Pons (tissue), 1 donor: ENCODE results near the gene FABP7.

ENCODE experiments used
- DNase-seq: peaks from one replicate; pipeline ENCODE4 v3.0.0-alpha.2; 2016; ENCODE audit warnings: low spot score

Gene FABP7

GRCh38 chr6:122798099-122798641 is 18.7 kb downstream of the FABP7 start:
- DNase-seq = no peak

GRCh38 chr6:122799140-122799745 is 19.7 kb downstream of the FABP7 start:
- no peak for DNase-seq

- DNase-seq = no peak
Observed at GRCh38 chr6:122799916-122800686, 20.6 kb downstream of the FABP7 start.

GRCh38 chr6:122800906-122801305 is 21.4 kb downstream of the FABP7 start:
- DNase-seq = no peak

- DNase-seq = no peak
Observed at GRCh38 chr6:122801397-122801796, 21.9 kb downstream of the FABP7 start.

- no peak for DNase-seq
Observed at GRCh38 chr6:122803171-122803661, 23.7 kb downstream of the FABP7 start.

GRCh38 chr6:122804962-122805485 is 25.5 kb downstream of the FABP7 start:
- DNase-seq = no peak

GRCh38 chr6:122806291-122806690 is 26.8 kb downstream of the FABP7 start:
- DNase-seq = no peak

- DNase-seq = no peak
Observed at GRCh38 chr6:122808121-122808885, 28.8 kb downstream of the FABP7 start.

- DNase-seq = peak; percentile 45
Observed at GRCh38 chr6:122809001-122809400, 29.5 kb downstream of the FABP7 start.

- no peak for DNase-seq
Observed at GRCh38 chr6:122809691-122810090, 30.2 kb downstream of the FABP7 start.

GRCh38 chr6:122810189-122810588 is 30.7 kb downstream of the FABP7 start:
- no peak for DNase-seq

- no peak for DNase-seq
Observed at GRCh38 chr6:122817358-122817757, 37.8 kb downstream of the FABP7 start.

- DNase-seq = no peak
Observed at GRCh38 chr6:122817766-122818165, 38.2 kb downstream of the FABP7 start.

- DNase-seq = peak; percentile 97
Observed at GRCh38 chr6:122818866-122819265, 39.4 kb downstream of the FABP7 start.

- DNase-seq = no peak
Observed at GRCh38 chr6:122821095-122821494, 41.6 kb downstream of the FABP7 start.

GRCh38 chr6:122825163-122825562 is 45.6 kb downstream of the FABP7 start:
- DNase-seq = no peak

GRCh38 chr6:122829456-122829855 is 49.9 kb downstream of the FABP7 start:
- DNase-seq = no peak

- DNase-seq = no peak
Observed at GRCh38 chr6:122831511-122831910, 52.0 kb downstream of the FABP7 start.

- DNase-seq = no peak
Observed at GRCh38 chr6:122832459-122832858, 52.9 kb downstream of the FABP7 start.

- peak; percentile 96 for DNase-seq
Observed at GRCh38 chr6:122833021-122833491, 53.5 kb downstream of the FABP7 start.
